ENCODE measurements around the gene PARG. TPM values are rescaled to one million over a fixed set of nuclear protein-coding genes. Genes with fewer than 3 reads are reported as not detected.

The PARG gene
- total and polyA plus RNA-seq, 9 of the 15 experiments (the other 6 are each of a cell fraction or from before 2014, with no cell fraction given), result 8.5 to 49.9 (median 28.8) TPM

GRCh38 chr10:49827297-49827696 is 114.5 kb downstream of the PARG start:
- Histone ChIP-seq H3K27ac (ENCODE audit: extremely low read depth, low read depth, low read length) (no peak overlapping the region), H4K20me1 (replicated peaks; ENCODE audit: control insufficient read depth, insufficient read depth, low read length) (no peaks in the 10 kb centered on the region), H3K9me3 (replicated peaks; ENCODE audit: control insufficient read depth, insufficient read depth, low read depth, low read length) (no peaks in the 10 kb centered on the region), H2AFZ (ENCODE audit: low read depth, low read length) (no peak overlapping the region), H3K79me2 (ENCODE audit: control insufficient read depth, insufficient read depth, low read length) (no peaks in the 10 kb centered on the region), H3K9me1 (ENCODE audit: control insufficient read depth, insufficient read depth, low read length) (peaks cover 3% of the 10 kb centered on the region), H3K4me3 (no peak overlapping the region), H3K27me3 (ENCODE audit: control insufficient read depth in 2 of 2, insufficient read depth in 2 of 2, low read length in 2 of 2) (no peaks in the 10 kb centered on the region), H3K36me3 (ENCODE audit: control insufficient read depth, insufficient read depth, low read length) (peaks cover 31% of the 10 kb centered on the region), H3K4me2 (ENCODE audit: insufficient read depth, low read length) (no peak overlapping the region), H3K9ac (ENCODE audit: insufficient read depth in 1 of 2, low read depth in 2 of 2, low read length in 2 of 2) (no peak overlapping the region), H3K4me1 (replicated peaks in 1 of 2; ENCODE audit: control insufficient read depth in 2 of 2, insufficient read depth in 2 of 2, low read length in 2 of 2) (no peaks in the 10 kb centered on the region)
- no TSS peak for BruUV-seq (replicated peaks)
- DNase-seq (ENCODE audit: extremely low read depth in 1 of 4, low spot score in 3 of 4), result no peak
- no peak for ATAC-seq
- WGBS (ENCODE audit: insufficient coverage, low coverage, missing lambda C conversion rate), result 96% methylated on average over 3 of the region's 3 CpGs
- intact Hi-C loops (cut with micrococcal nuclease), result no loop called here
- ChIA-PET CTCF (ENCODE audit: low intra/inter-chr PET ratio) (no interaction called here), POLR2A (no interaction called here)
- FAIRE-seq, result no peak
- TF ChIP-seq ZNF174 (CRISPR knock-in tag; IDR thresholded peaks at IDR 0.05), result no peak
- TF ChIP-seq ESRRA (IDR thresholded peaks at IDR 0.05; ENCODE audit: borderline replicate concordance, low read depth), result no peak
- no peak for TF ChIP-seq ZKSCAN8 (CRISPR knock-in tag; IDR thresholded peaks at IDR 0.05)
- in situ Hi-C loops (cut with MboI), result no loop called here

- H3K79me2 ChIP-seq (ENCODE audit: control insufficient read depth, insufficient read depth, low read length), result no peaks in the 10 kb centered on the region
- H3K4me1 ChIP-seq (replicated peaks in 1 of 2; ENCODE audit: control insufficient read depth in 2 of 2, insufficient read depth in 2 of 2, low read length in 2 of 2), result no peaks in the 10 kb centered on the region
- no peaks in the 10 kb centered on the region for H3K27me3 ChIP-seq (ENCODE audit: control insufficient read depth in 2 of 2, insufficient read depth in 2 of 2, low read length in 2 of 2)
- DNase-seq (ENCODE audit: extremely low read depth in 1 of 4, low spot score in 3 of 4) (no peak), FAIRE-seq (no peak), ATAC-seq (no peak)
- ChIA-PET POLR2A (no interaction called here), CTCF (ENCODE audit: low intra/inter-chr PET ratio) (no interaction called here)
- no peaks in the 10 kb centered on the region for H4K20me1 ChIP-seq (replicated peaks; ENCODE audit: control insufficient read depth, insufficient read depth, low read length)
- intact Hi-C loops (cut with micrococcal nuclease), result no loop called here
- no peaks in the 10 kb centered on the region for H3K9me1 ChIP-seq (ENCODE audit: control insufficient read depth, insufficient read depth, low read length)
- in situ Hi-C loops (cut with MboI), result no loop called here
- no peaks in the 10 kb centered on the region for H3K9me3 ChIP-seq (replicated peaks; ENCODE audit: control insufficient read depth, insufficient read depth, low read depth, low read length)
- H3K36me3 ChIP-seq (ENCODE audit: control insufficient read depth, insufficient read depth, low read length), result peaks cover 31% of the 10 kb centered on the region
- WGBS (ENCODE audit: insufficient coverage, low coverage, missing lambda C conversion rate), result 89% methylated on average over 9 of the region's 9 CpGs
- no peak overlapping the region for H3K4me2 ChIP-seq (ENCODE audit: insufficient read depth, low read length)
- no TSS peak for BruUV-seq (replicated peaks)
- H3K4me3 ChIP-seq, result no peak overlapping the region
- H2AFZ ChIP-seq (ENCODE audit: low read depth, low read length), result no peak overlapping the region
- no peak overlapping the region for H3K9ac ChIP-seq (ENCODE audit: insufficient read depth in 1 of 2, low read depth in 2 of 2, low read length in 2 of 2)
- H3K27ac ChIP-seq (ENCODE audit: extremely low read depth, low read depth, low read length), result no peak overlapping the region
- TF ChIP-seq HMGXB4 (CRISPR knock-in tag; IDR thresholded peaks at IDR 0.05), result no peak
- TF ChIP-seq PTRF (tag; IDR thresholded peaks at IDR 0.05), result no peak
- TF ChIP-seq TGIF2 (CRISPR knock-in tag; IDR thresholded peaks at IDR 0.05), result no peak
- TF ChIP-seq MTA1 (IDR thresholded peaks at IDR 0.05; ENCODE audit: borderline replicate concordance), result no peak
- TF ChIP-seq RERE (CRISPR knock-in tag; IDR thresholded peaks at IDR 0.05; ENCODE audit: borderline replicate concordance), result no peak
- TF ChIP-seq SNRNP70 (optimal IDR thresholded peaks at IDR 0.05; ENCODE audit: low read depth, low read length), result no peak
Measured at GRCh38 chr10:49819234-49819958, 122.4 kb downstream of the PARG start.

All from K562 (cell line).